Hepatocyte (in vitro differentiated cells): ENCODE data around the gene TBC1D8.

Experiments
- EZH2 ChIP-seq: fragments of 200-600 bp; sonication (generic); IDR thresholded peaks from 2 replicates; pipeline ENCODE4 v1.6.1; 2016; ENCODE audit warnings: antibody characterized with exemption, mild to moderate bottlenecking, borderline replicate concordance
- EZH2phosphoT487 ChIP-seq: fragments of 200-600 bp; sonication (generic); IDR thresholded peaks from one replicate; pipeline ENCODE4 v1.6.1; 2018; ENCODE audit warnings: antibody characterized with exemption, mild to moderate bottlenecking, low read depth, moderate library complexity; ENCODE audit not compliant: unreplicated experiment, severe bottlenecking
- TF ChIP-seq, protein P1 (sequence below): fragments of 200-600 bp; sonication (generic); IDR thresholded peaks from 2 replicates; pipeline ENCODE4 v1.5.1; 2016; ENCODE audit warnings: antibody characterized with exemption, mild to moderate bottlenecking; ENCODE audit not compliant: poor library complexity

DNA sequence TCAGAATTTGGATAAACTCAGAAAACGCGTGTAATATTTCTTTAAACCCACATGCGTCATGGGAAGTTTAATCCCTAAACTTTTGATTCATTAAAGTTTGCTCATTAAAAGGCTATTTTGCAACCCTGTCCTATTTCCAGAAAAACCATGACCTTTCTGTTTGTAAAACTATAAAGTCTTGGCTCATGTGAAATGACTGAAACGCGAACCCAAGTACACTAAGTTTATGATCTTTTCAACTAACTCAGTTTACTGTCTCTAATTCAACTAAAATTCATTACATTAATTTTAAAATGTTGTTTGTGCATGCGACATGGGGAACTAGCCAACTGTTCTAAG, 153.0 kb downstream of the TBC1D8 start:
- TF ChIP-seq, protein P1, sequence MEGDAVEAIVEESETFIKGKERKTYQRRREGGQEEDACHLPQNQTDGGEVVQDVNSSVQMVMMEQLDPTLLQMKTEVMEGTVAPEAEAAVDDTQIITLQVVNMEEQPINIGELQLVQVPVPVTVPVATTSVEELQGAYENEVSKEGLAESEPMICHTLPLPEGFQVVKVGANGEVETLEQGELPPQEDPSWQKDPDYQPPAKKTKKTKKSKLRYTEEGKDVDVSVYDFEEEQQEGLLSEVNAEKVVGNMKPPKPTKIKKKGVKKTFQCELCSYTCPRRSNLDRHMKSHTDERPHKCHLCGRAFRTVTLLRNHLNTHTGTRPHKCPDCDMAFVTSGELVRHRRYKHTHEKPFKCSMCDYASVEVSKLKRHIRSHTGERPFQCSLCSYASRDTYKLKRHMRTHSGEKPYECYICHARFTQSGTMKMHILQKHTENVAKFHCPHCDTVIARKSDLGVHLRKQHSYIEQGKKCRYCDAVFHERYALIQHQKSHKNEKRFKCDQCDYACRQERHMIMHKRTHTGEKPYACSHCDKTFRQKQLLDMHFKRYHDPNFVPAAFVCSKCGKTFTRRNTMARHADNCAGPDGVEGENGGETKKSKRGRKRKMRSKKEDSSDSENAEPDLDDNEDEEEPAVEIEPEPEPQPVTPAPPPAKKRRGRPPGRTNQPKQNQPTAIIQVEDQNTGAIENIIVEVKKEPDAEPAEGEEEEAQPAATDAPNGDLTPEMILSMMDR = no peak
- TF ChIP-seq EZH2phosphoT487 (no peak), EZH2 (no peak)
